Prostate gland (tissue), 2 donors: ENCODE data around the gene TROAP.

Source experiments
- CTCF ChIP-seq, 4 experiments: fragments of 200-600 bp in 2 of 4; fragments of 450-650 bp in 2 of 4; sonication (generic) in 2 of 4; IDR thresholded peaks; 1 replicate in 3 of 4; 2 replicates in 1 of 4; pipeline ENCODE4 v1.5.1; 2016 to 2019; ENCODE audit warnings: antibody characterized with exemption in 4 of 4, mild to moderate bottlenecking in 2 of 4, moderate library complexity in 2 of 4
- POLR2A ChIP-seq: fragments of 450-650 bp; IDR thresholded peaks from one replicate; pipeline ENCODE4 v1.6.1; 2016; ENCODE audit warnings: antibody characterized with exemption, mild to moderate bottlenecking
- POLR2AphosphoS5 ChIP-seq: sonication (generic); formaldehyde crosslinking; IDR thresholded peaks from one replicate; pipeline ENCODE4 v1.6.1; 2017; ENCODE audit warnings: antibody characterized with exemption

- TF ChIP-seq CTCF (IDR thresholded peaks at IDR 0.05): no peak
- TF ChIP-seq POLR2A: no peak
- no peak for TF ChIP-seq POLR2AphosphoS5
These were observed 47.5 kb downstream of the TROAP start for GRCh38 chr12:49370539-49370938.
